Brain pericyte (primary cell): ENCODE data around the gene RNASET2.
"Not testable (repeated sequence)": the region's sequence is repeated elsewhere in the genome, so short reads cannot be mapped to it uniquely, and the experiment has no call there.

Source experiments
- DNase-seq: peaks from one replicate; pipeline ENCODE4 v3.0.0-alpha.2; 2012; ENCODE audit warnings: low read depth, low spot score

Gene RNASET2

DNA sequence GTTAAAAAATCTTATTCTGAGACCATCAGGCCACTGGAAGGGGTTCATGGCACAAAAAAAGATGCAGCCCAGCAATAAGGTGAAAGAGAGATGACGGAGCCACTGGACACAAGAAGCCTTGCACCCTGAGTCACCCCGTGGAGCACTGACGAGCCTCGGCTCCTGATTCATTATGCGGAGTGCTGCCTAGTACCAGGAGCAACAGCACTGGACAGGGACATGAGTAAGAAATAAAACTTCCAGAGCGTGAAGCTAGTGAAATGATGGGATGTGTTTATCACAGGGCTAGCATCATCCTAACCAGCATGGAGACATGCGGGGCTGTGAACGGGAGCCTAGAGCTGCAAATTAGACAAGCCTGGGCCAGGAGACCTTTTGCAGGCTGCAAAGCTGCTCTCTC, 53.3 kb downstream of the RNASET2 start:
- DNase-seq = no peak

DNA sequence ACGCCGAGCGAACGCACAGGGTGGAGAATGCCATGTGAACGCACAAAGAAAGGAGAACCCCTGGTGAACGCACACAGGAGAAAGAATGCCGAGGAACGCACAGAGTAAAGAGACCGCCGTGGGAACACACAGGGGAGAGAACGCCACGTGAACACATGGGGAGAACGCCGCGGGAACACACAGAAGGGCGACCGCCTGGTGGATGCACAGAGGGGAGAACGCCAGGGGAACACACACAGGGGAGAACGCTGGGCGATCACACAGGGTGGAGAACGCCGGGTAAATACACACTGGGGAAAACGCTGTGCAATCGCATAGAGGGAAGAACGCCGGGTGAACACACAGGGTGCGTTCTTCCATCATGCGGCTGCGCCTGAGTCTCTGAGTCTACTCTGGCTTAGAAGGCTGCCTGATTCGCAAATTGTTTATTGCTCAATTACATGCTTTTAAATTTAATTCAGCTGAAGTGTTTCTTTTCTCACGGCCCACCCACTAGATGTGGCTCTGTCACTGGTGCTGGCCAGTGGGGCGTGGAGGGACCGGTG, 54.1 kb downstream of the RNASET2 start:
- no peak for DNase-seq

DNA sequence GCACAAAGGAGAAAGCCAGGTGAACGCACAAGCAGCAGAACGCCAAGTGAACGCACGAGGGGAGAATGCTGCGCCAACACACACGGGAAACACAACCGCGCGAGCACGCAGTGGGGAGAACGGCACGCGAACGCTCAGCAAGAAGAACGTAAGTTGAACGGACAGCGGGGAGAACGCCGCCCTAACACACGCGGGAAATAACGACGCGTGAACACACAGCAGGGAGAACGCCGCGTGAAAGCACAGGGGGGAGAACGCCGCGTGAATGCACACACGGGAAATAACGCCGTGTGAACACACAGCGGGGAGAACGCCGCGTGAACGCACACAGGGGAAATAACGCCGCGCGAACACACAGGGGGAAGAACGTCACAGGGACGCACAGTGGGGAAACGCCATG, 54.7 kb downstream of the RNASET2 start:
- no peak for DNase-seq

DNA sequence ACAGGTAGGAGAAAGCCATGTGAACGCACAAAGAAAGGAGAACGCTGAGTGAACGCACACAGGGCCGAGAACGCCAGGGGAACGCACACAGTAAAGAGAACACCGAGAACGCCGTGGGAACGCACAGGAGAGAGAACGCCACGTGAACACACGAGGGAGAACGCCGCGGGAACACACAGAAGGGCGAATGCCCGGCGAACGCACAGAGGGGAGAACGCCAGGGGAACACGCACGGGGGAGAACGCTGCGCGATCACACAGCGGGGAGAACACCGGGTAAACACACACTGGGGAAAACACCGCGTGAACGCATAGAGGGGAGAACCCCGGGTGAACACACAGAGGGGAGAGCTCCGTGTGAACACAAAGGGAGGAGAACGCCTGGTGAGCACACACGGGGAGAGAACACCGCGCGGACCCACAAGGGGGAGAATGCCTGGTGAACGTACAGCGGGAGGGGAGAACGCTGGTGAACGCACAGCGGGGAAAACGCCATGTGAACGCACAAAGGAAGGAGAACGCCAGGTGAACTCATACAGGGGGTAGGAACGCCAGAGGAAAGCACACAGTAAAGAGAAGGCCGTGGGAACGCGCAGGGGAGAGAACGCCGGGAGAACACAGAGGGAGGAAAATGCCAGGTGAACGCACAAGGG, 55.3 kb downstream of the RNASET2 start:
- DNase-seq = no peak

DNA sequence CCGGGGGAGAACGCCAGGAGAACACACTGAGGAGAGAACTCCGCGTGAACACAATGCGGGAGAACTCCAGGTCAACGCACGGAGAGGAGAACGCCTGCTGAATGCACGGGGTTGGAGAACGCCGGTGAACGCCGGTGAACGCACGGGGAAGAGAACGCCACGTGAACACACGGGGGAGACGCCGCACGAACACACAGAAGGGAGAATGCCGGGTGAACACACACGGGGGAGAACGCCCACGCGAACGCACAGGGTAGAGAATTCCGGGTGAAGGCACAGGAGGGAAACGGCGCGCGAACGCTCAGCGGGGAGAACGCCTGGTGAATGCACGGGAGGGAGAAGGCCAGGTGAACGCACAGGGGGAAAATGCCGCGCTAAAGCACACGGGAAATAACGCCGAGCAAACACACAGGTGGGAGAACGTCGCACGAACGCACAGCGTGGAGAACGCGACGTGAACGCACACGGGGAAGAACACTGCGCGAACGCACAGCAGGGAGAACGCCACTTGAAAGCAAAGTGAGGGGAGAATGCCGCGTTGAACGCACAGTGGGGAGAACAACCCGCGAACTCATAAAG, 56.1 kb downstream of the RNASET2 start:
- DNase-seq = no peak

DNA sequence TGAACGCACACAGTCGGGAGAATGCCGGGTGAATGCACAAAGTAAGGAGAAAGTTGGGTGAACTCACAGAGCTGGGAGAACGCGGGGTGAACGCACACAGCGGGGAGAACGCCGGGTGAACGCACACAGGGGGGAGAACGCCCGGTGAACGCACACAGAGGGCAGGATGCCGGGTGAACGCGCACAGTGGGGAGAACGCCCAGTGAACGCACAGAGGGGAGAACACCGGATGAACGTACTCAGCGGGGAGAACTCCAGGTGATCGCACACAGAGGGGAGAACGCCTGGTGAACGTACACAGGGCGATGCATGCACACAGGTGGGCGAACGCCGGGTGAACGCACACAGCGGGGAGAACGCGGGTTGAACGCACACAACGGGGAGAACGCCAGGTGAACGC, 57.4 kb downstream of the RNASET2 start:
- DNase-seq = no peak

DNA sequence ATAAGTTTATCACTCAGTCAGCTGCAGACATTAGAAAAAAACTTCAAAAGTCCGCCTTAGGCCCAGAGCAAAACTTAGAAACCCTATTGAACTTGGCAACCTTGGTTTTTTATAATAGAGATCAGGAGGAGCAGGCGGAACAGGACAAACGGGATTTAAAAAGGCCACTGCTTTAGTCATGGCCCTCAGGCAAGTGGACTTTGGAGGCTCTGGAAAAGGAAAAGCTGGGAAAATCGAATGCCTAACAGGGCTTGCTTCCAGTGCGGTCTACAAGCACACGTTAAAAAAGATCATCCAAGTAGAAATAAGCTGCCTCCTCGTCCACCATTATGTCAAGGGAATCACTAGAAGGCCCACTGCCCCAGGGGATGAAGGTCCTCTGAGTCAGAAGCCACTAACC, 61.7 kb downstream of the RNASET2 start:
- DNase-seq = not testable (repeated sequence)

DNA sequence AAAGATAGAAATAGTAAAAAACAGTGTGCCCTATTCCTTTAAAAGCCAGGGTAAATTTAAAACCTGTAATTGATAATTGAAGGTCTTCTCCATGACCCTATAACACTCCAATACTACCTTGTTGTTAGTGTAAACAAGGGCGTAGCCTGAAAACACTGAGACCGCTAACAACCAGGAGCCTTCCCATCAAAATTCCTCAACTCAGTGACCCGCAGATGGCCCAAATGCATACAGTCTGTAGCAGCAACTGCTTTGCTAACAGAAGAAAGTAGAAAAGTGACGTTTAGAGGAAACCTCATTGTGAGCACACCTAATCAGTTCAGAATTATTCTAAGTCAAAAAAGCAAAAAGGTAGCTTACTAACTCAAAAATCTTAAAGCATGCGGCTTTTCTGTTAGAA, 63.9 kb downstream of the RNASET2 start:
- not testable (repeated sequence) for DNase-seq

DNA sequence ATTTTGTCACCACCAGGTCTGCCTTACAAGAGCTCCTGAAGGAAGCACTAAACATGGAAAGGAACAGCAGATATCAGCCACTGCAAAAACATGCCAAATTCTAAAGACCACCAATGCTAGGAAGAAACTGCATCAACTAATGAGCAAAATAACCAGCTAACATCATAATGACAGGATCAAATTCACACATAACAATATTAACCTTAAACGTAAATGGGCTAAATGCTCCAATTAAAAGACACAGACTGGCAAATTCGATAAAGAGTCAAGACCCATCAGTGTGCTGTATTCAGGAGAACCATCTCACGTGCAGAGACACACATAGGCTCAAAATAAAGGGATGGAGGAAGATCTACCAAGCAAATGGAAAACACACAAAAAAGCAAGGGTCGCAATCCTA, 69.6 kb downstream of the RNASET2 start:
- DNase-seq = not testable (repeated sequence)

DNA sequence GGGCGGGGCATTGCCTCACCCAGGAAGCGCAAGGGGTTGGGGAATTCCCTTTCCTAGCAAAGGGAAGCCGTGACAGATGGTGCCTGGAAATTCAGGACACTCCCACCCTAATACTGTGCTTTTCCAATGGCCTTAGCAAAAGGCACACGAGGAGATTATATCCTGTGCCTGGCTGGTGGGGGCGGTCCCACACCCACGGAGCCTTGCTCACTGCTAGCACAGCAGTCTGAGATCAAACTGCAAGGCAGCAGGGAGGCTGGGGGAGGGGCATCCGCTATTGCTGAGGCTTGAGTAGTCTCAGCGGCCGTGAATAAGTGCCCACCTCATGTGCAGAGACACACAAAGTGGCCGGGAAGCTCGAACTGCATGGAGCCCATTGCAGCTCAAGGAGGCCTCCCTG, 71.4 kb downstream of the RNASET2 start:
- DNase-seq = not testable (repeated sequence)

DNA sequence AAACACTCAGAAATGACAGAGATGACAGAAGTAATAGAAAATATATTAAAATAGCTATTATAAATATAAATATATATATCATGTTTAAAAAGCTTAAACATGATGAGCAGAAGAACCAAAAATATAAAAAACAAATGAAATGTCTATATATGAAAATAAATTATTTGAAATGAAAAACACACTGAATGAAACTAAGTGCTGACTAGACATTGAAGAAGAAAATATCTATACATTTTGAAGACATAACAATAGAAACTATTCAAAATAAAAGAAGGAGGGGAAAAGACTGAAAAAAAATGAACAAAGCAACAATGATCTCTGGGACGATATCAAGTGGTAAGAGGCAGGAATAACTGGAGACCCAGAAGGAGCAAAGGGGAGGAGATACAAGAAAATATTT, 76.8 kb downstream of the RNASET2 start:
- DNase-seq = no peak
